OCI-LY1 (cell line): ENCODE measurements around the gene ADCY2.

Experiments used
- H2AFZ ChIP-seq: fragments of 200-600 bp; sonication (generic), shearing (Covaris generic); 2 replicates; pipeline ENCODE4 v1.6.0; 2014; ENCODE audit warnings: antibody characterized with exemption, mild to moderate bottlenecking, low read length
- H3F3A ChIP-seq: fragments of 200-600 bp; sonication (generic), shearing (Covaris generic); 2 replicates; pipeline ENCODE4 v1.6.0; 2014; ENCODE audit warnings: mild to moderate bottlenecking, antibody characterized with exemption, low read length, moderate library complexity; ENCODE audit not compliant: insufficient read depth
- H3K27ac ChIP-seq: fragments of 200-600 bp; sonication (generic); 2 replicates; pipeline ENCODE4 v1.5.1; 2014; ENCODE audit warnings: low read length, mixed run types, mild to moderate bottlenecking, low read depth; ENCODE audit not compliant: poor library complexity, severe bottlenecking
- H3K27me3 ChIP-seq: fragments of 200-600 bp; sonication (generic); 2 replicates; pipeline ENCODE4 v1.6.0; 2014; ENCODE audit warnings: antibody characterized with exemption, mild to moderate bottlenecking, low read length, moderate library complexity; ENCODE audit not compliant: insufficient read depth
- H3K36me3 ChIP-seq: fragments of 200-600 bp; sonication (generic); 2 replicates; pipeline ENCODE4 v1.6.1; 2014; ENCODE audit warnings: mild to moderate bottlenecking, antibody characterized with exemption, low read length, moderate library complexity, mixed read lengths; ENCODE audit not compliant: insufficient read depth
- H3K4me1 ChIP-seq: fragments of 200-600 bp; sonication (generic); 2 replicates; pipeline ENCODE4 v1.5.1; 2014; ENCODE audit warnings: mild to moderate bottlenecking, low read length, moderate library complexity; ENCODE audit not compliant: insufficient read depth, severe bottlenecking
- H3K4me2 ChIP-seq: fragments of 200-600 bp; sonication (generic), shearing (Covaris generic); 2 replicates; pipeline ENCODE4 v1.6.1; 2014; ENCODE audit warnings: low read length
- H3K4me3 ChIP-seq: fragments of 200-600 bp; sonication (generic); 2 replicates; pipeline ENCODE4 v1.5.1; 2014; ENCODE audit warnings: low read length, low read depth, mild to moderate bottlenecking, mixed read lengths; ENCODE audit not compliant: poor library complexity, severe bottlenecking
- H3K79me2 ChIP-seq: fragments of 200-600 bp; shearing (Covaris generic); 2 replicates; pipeline ENCODE4 v1.6.1; 2016; ENCODE audit warnings: mixed run types, low read length, mixed read lengths; ENCODE audit not compliant: insufficient read depth
- H3K9ac ChIP-seq: fragments of 200-600 bp; sonication (generic), shearing (Covaris generic); 2 replicates; pipeline ENCODE4 v1.6.1; 2014; ENCODE audit warnings: mild to moderate bottlenecking, low read length, mixed read lengths
- H3K9me2 ChIP-seq: fragments of 200-600 bp; sonication (generic), shearing (Covaris generic); 2 replicates; pipeline ENCODE4 v1.6.1; 2014; ENCODE audit warnings: low read depth, mild to moderate bottlenecking, low read length, mixed read lengths
- H3K9me3 ChIP-seq: fragments of 200-600 bp; shearing (Covaris generic); 2 replicates; pipeline ENCODE4 v1.6.1; 2014; ENCODE audit warnings: low read length, mixed read lengths
- H4K20me1 ChIP-seq: fragments of 200-600 bp; sonication (generic), shearing (Covaris generic); 2 replicates; pipeline ENCODE4 v1.6.0; 2016; ENCODE audit warnings: mild to moderate bottlenecking, low read length; ENCODE audit not compliant: insufficient read depth
- CTCF ChIP-seq: fragments of 200-600 bp; sonication (generic), shearing (Covaris generic); IDR thresholded peaks from 2 replicates; pipeline ENCODE4 v1.5.1; 2017; ENCODE audit warnings: mild to moderate bottlenecking, antibody characterized with exemption, low read length, moderate library complexity, mixed read lengths
- EZH2 ChIP-seq: fragments of 200-600 bp; sonication (generic), shearing (Covaris generic); IDR thresholded peaks from 2 replicates; pipeline ENCODE4 v1.8.0; 2017; ENCODE audit warnings: borderline replicate concordance, mixed run types, mild to moderate bottlenecking, antibody characterized with exemption, low read length, moderate library complexity, mixed read lengths

The ADCY2 gene

GRCh38 chr5:7537573-7537972 lies 141.6 kb downstream of the ADCY2 start:
- no peak overlapping the region for H3K4me2 ChIP-seq
- no peaks in the 10 kb centered on the region for H3K9me2 ChIP-seq
- H3K9ac ChIP-seq, result no peak overlapping the region
- no peak for TF ChIP-seq CTCF
- TF ChIP-seq EZH2, result no peak
- no peaks in the 10 kb centered on the region for H3F3A ChIP-seq
- H3K9me3 ChIP-seq, result no peaks in the 10 kb centered on the region
- H3K79me2 ChIP-seq, result no peaks in the 10 kb centered on the region
- H4K20me1 ChIP-seq, result no peaks in the 10 kb centered on the region
- no peak overlapping the region for H3K27ac ChIP-seq
- H3K36me3 ChIP-seq, result no peaks in the 10 kb centered on the region
- H3K4me3 ChIP-seq, result no peak overlapping the region
- no peak overlapping the region for H2AFZ ChIP-seq
- H3K4me1 ChIP-seq, result no peaks in the 10 kb centered on the region
- no peaks in the 10 kb centered on the region for H3K27me3 ChIP-seq

GRCh38 chr5:7539571-7539970 lies 143.6 kb downstream of the ADCY2 start:
- no peak overlapping the region for H2AFZ ChIP-seq

GRCh38 chr5:7540736-7541485 lies 145.0 kb downstream of the ADCY2 start:
- no peaks in the 10 kb centered on the region for H3K79me2 ChIP-seq
- no peak overlapping the region for H2AFZ ChIP-seq
- no peaks in the 10 kb centered on the region for H3F3A ChIP-seq
- H4K20me1 ChIP-seq, result no peaks in the 10 kb centered on the region
- H3K4me3 ChIP-seq, result no peak overlapping the region
- no peaks in the 10 kb centered on the region for H3K36me3 ChIP-seq
- no peaks in the 10 kb centered on the region for H3K4me1 ChIP-seq
- no peak overlapping the region for H3K4me2 ChIP-seq
- H3K27ac ChIP-seq, result no peak overlapping the region
- H3K9ac ChIP-seq, result no peak overlapping the region
- H3K9me2 ChIP-seq, result no peaks in the 10 kb centered on the region
- no peak for TF ChIP-seq EZH2
- TF ChIP-seq CTCF, result no peak
- H3K27me3 ChIP-seq, result no peaks in the 10 kb centered on the region
- H3K9me3 ChIP-seq, result no peaks in the 10 kb centered on the region

More at GRCh38 chr5:7539571-7539970, 143.6 kb downstream of the ADCY2 start:
- Histone ChIP-seq H3K4me1 (no peaks in the 10 kb centered on the region), H3F3A (no peaks in the 10 kb centered on the region), H3K36me3 (no peaks in the 10 kb centered on the region), H3K9me3 (no peaks in the 10 kb centered on the region), H4K20me1 (no peaks in the 10 kb centered on the region), H3K9me2 (no peaks in the 10 kb centered on the region), H3K9ac (no peak overlapping the region), H3K4me2 (no peak overlapping the region), H3K27ac (no peak overlapping the region), H3K27me3 (no peaks in the 10 kb centered on the region), H3K79me2 (no peaks in the 10 kb centered on the region), H3K4me3 (no peak overlapping the region)
- TF ChIP-seq CTCF, result no peak
- no peak for TF ChIP-seq EZH2
